ENCODE results near the gene TULP4. TPM values are rescaled to one million over a fixed set of nuclear protein-coding genes. Genes with fewer than 3 reads are reported as not detected.

Gene TULP4
- total RNA-seq, 4 donors from 2014 or later: 209 to 459 (median 292) TPM

DNA sequence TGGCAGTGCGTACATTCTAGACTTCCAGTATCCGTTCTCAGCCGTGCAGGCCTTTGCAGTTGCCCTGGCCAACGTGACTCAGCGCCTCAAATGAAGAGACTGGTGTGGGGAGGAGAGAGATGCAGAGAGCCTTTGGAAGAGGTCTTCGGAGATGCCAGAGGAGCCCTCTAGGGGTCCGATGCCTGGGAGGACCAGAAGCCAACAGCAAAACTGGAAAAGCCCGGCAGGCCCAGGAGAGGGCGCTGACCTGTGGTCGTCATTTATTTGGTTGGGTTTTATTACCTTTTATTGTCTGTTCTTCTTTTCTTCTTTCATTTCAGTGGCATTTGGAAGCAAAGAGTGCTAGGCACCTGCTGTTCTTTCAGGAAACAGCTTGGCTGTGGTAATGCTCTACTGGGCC is 194.3 kb downstream of the TULP4 start:
- Histone ChIP-seq H3K4me1 (no peaks in the 10 kb centered on the region), H3K27me3 (no peaks in the 10 kb centered on the region), H3K36me3 (peaks cover 7 to 22% of the 10 kb centered on the region in 2 donors), H3K9me3 (no peaks in the 10 kb centered on the region), H3K4me3 (replicated peaks in 1 of 3) (no peak overlapping the region), H3K27ac (no peak overlapping the region)
- TF ChIP-seq POLR2A (IDR thresholded peaks at IDR 0.05): no peak
- TF ChIP-seq, protein P1, sequence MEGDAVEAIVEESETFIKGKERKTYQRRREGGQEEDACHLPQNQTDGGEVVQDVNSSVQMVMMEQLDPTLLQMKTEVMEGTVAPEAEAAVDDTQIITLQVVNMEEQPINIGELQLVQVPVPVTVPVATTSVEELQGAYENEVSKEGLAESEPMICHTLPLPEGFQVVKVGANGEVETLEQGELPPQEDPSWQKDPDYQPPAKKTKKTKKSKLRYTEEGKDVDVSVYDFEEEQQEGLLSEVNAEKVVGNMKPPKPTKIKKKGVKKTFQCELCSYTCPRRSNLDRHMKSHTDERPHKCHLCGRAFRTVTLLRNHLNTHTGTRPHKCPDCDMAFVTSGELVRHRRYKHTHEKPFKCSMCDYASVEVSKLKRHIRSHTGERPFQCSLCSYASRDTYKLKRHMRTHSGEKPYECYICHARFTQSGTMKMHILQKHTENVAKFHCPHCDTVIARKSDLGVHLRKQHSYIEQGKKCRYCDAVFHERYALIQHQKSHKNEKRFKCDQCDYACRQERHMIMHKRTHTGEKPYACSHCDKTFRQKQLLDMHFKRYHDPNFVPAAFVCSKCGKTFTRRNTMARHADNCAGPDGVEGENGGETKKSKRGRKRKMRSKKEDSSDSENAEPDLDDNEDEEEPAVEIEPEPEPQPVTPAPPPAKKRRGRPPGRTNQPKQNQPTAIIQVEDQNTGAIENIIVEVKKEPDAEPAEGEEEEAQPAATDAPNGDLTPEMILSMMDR (IDR thresholded peaks at IDR 0.05): no peak
- intact Hi-C loops (cut with DNase I): no loop called here
- no peak for DNase-seq
- WGBS, 2 donors: 78 to 82% methylated on average over 10 of the region's 10 CpGs

DNA sequence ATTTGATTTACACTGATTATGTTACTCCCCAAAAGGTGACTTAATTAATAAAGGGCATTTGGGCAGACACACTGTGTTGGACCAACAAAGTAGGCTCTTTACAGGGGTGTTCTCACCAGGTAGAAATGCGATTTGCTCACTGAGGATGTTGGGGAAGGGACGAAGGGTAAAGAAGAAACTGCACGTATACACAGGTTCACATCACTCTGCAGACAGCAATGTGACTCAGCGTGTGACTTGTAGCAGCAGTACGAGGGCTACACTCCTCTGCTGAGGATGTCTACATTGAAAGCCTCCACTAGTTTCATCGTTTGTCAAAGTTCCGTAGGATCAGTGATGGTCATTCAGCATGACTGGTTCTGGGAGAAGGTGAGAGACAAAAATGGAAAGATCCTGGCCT is 194.9 kb downstream of the TULP4 start:
- no peaks in the 10 kb centered on the region for H3K27me3 ChIP-seq
- no peaks in the 10 kb centered on the region for H3K4me1 ChIP-seq
- no peak overlapping the region for H3K4me3 ChIP-seq (replicated peaks in 1 of 3)
- 94 to 95% methylated on average over 7 of the region's 7 CpGs for WGBS, 2 donors
- H3K27ac ChIP-seq: no peak overlapping the region
- H3K9me3 ChIP-seq: no peaks in the 10 kb centered on the region
- TF ChIP-seq, protein P1 (IDR thresholded peaks at IDR 0.05): no peak
- TF ChIP-seq POLR2A (IDR thresholded peaks at IDR 0.05): no peak
- H3K36me3 ChIP-seq: peaks cover 7 to 18% of the 10 kb centered on the region in 2 donors
- intact Hi-C loops (cut with DNase I): no loop called here
- DNase-seq: no peak

DNA sequence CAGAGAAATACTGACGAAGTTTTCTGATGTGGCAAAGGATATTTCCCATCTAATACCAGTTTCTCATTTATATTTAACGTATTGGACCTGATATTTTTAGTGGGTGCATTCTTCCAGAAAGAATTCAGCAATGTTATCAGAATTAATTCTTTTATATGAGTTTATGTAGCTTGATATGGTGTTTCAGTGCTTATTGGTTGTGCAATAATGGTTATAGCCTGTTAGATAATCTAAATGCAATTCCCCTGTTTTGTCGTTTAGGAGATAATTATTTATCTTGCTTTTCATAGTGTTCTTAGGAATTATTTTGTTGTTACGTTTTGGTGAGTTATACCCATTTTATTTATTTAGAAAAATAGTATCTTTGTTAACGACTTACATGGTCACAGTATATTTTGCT is 196.2 kb downstream of the TULP4 start:
- Histone ChIP-seq H3K27me3 (no peaks in the 10 kb centered on the region), H3K36me3 (peaks cover 0 to 11% of the 10 kb centered on the region in 2 donors), H3K27ac (no peak overlapping the region), H3K4me3 (replicated peaks in 1 of 3) (no peak overlapping the region), H3K4me1 (no peaks in the 10 kb centered on the region), H3K9me3 (no peaks in the 10 kb centered on the region)
- DNase-seq: no peak
- no peak for TF ChIP-seq POLR2A (IDR thresholded peaks at IDR 0.05)
- TF ChIP-seq, protein P1 (IDR thresholded peaks at IDR 0.05): no peak
- intact Hi-C loops (cut with DNase I): no loop called here
- 94 to 96% methylated on average over 5 of the region's 5 CpGs for WGBS, 2 donors

DNA sequence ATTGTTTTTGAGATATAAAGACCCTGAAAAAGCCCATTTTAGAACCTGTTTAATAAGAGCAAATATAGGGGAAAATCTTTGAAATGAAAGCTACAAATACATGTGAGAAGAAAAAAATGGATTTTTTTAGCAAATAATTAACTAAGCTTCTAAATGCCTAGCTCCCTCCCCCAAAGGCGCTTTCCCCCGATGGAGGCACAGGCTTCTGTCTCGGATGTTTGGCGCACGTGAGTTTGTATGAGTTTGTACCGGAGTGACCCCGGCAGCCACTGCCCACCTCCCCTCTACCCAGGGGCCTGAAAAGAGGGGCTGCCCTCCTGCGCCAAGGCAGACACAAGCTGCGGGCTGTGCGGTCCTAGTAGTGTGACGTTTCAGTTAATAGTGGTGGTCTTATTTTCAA is 197.2 kb downstream of the TULP4 start:
- no peak overlapping the region for H3K27ac ChIP-seq
- no peak overlapping the region for H3K4me3 ChIP-seq (replicated peaks in 1 of 3)
- H3K9me3 ChIP-seq: no peaks in the 10 kb centered on the region
- intact Hi-C loops (cut with DNase I): no loop called here
- no peak for DNase-seq
- no peaks in the 10 kb centered on the region for H3K27me3 ChIP-seq
- TF ChIP-seq, protein P1 (IDR thresholded peaks at IDR 0.05): no peak
- TF ChIP-seq POLR2A (IDR thresholded peaks at IDR 0.05): no peak
- no peaks in the 10 kb centered on the region for H3K4me1 ChIP-seq
- H3K36me3 ChIP-seq: peaks cover 0 to 11% of the 10 kb centered on the region in 2 donors
- 95% methylated on average over 11 of the region's 11 CpGs for WGBS, 2 donors

DNA sequence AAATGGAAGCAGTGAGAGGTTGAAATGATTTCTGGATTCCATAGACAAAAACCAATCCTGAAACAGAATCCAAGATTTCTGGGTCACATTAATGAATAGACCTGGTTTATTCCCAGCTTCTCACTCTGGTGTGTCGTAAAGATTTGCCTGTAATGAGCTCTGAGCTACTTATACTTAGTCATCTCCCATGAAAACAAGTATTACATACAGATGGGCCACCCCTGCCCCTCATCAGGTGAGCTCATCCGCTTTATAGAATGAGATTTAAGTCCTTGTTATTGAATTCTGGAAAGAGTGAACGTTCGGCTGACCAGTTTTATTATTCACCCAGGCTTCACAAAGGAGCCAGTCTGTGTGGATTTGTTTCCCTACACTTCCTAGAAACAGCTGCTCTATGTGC is 200.5 kb downstream of the TULP4 start:
- WGBS, 2 donors: 88 to 92% methylated on average over 4 of the region's 4 CpGs
- DNase-seq: no peak
- Histone ChIP-seq H3K36me3 (no peaks in the 10 kb centered on the region), H3K27me3 (peaks cover 5% of the 10 kb centered on the region), H3K4me3 (replicated peaks in 1 of 3) (no peak overlapping the region), H3K9me3 (no peaks in the 10 kb centered on the region), H3K27ac (no peak overlapping the region), H3K4me1 (peaks cover 0 to 4% of the 10 kb centered on the region in 2 donors)
- TF ChIP-seq, protein P1 (IDR thresholded peaks at IDR 0.05): no peak
- TF ChIP-seq POLR2A (IDR thresholded peaks at IDR 0.05): no peak
- intact Hi-C loops (cut with DNase I): no loop called here

Measured in thyroid gland (tissue), 4 donors.